ENCODE measurements around the gene GPR37.

GPR37 gene

DNA sequence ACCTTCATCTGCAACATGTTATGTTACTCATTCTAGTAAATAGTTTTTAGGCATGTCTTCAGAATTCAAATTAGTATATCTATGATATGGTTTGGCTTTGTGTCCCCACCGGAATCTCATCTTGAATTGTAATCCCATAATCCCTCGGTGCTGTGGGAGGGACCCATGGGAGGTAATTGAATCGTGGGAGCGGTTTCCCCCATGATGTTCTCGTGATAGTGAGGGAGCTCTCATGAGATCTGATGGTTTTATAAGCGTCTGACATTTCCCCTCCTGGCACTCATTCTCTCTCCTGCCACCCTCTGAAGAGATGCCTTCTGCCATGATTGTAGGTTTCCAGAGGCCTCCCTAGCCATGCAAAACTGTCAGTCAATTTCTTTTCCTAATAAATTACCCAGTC lies 20.4 kb upstream of the GPR37 start:
- H3K27me3 Mint-ChIP-seq (ENCODE audit: low read depth), result peaks cover 2% of the 10 kb centered on the region
- no peak overlapping the region for H3K4me3 Mint-ChIP-seq
- no peak overlapping the region for H3K27ac Mint-ChIP-seq

DNA sequence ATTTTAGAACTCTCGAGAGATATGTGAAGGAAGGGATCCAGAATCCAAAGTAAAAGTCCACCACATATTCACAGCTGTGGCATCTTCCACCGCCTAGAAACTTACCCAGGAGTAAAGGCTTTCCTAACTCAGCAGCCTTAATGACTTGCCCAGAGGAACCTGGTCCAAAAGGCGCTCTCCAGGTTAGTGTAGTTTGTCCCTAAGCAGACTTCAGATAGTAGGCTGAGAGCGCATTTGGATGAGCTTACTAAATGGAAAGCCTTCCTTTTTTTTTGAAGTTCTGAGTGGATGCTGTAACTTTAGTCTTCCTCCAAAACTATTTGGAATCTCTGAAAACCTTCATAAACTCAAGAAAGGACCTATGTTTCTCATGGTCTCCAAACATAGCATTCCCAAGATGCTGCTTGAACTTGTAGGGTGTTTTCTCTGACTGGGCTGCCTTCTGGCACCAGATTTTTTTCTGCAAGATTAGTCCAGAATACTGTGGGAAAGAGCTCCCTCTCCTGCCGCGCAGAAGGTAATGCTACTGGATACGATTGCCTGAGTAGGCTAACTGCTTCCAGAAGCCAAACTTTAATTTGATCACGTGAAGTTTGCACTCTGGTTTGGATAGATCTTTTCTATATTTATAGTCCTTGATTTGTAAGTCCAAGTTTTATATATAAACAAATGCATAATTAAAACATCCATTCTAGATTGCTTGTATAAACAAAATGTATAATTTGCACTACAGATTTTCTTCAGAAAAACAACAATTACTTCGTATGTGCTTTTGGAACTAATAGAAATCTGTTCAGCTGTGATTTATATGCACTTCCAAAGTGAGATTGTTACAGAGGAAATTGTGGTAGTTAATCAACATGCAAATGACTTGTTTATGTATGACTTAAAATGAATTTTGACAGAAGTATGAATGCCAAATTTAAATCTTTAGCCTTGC lies 19.6 kb upstream of the GPR37 start:
- no peak overlapping the region for H3K27ac Mint-ChIP-seq
- no peaks in the 10 kb centered on the region for H3K4me1 Mint-ChIP-seq (ENCODE audit: low read depth)
- no peaks in the 10 kb centered on the region for H3K36me3 Mint-ChIP-seq (ENCODE audit: low read depth)
- H3K27me3 Mint-ChIP-seq (ENCODE audit: low read depth), result no peaks in the 10 kb centered on the region
- H3K9me3 Mint-ChIP-seq, result no peaks in the 10 kb centered on the region
- no peak overlapping the region for H3K4me3 Mint-ChIP-seq

More for the DNA sequence above, 20.4 kb upstream of the GPR37 start:
- no peaks in the 10 kb centered on the region for H3K4me1 Mint-ChIP-seq (ENCODE audit: low read depth)
- no peaks in the 10 kb centered on the region for H3K9me3 Mint-ChIP-seq
- H3K36me3 Mint-ChIP-seq (ENCODE audit: low read depth), result no peaks in the 10 kb centered on the region

DNA sequence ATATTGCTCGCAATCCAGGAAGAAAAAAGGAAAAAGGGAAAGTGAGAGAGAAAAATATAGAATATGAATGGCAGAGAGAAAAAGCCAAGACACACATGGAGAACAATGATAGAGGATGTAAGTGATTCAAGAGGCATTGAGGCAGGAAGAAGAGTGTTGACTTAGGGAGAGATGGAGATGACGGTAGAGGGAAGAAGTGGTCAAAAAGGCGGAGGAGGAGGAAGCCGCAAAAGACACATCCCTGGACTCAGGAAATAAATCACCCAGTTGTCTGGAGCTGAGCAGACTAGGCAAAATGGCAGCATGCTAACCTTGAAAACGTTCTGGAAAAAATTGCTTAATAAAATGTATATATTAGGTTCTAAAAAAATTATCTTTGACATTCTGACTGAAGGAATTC lies 17.7 kb upstream of the GPR37 start:
- Mint-ChIP-seq H3K27me3 (ENCODE audit: low read depth) (no peaks in the 10 kb centered on the region), H3K4me1 (ENCODE audit: low read depth) (no peaks in the 10 kb centered on the region), H3K27ac (no peak overlapping the region), H3K36me3 (ENCODE audit: low read depth) (no peaks in the 10 kb centered on the region), H3K9me3 (no peaks in the 10 kb centered on the region), H3K4me3 (no peak overlapping the region)

DNA sequence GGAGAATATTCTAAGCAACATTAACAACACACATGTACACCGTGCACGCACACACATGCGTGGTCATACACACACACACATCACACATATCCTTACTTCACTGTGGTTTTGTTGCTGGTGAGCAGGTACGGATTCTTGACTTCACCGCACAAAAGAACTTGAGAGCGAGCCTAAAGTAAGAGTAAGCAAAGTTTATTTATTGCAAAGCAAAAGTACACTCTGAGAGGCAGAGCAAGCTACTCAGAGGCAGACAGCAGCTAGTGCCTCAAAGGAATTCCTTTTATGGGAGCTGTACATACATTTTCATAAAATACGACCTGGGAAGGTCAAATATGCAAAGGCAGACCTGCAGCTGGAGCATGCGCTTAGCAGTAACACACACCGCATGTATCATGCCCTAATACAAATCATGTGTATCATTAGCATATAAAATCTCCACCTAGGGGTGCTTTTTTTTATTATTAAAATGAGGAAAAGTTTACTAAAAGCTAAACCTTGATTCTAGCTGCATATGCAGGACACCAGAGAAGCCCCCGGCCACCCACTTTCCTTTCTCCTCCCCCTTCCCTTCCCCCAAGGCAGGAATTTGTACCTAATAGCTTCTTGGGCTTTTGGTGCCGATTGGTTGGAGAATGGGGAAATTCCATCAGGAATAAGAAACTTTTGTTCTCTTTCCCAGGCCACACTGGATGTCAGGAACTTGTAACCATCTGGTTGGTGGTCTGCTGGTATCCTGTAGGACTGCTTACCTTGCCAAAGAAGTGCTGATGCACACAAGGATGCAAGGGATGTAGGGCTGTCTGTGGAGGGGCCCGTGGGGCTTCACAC lies 16.5 kb upstream of the GPR37 start:
- H3K4me3 Mint-ChIP-seq, result no peak overlapping the region
- H3K9me3 Mint-ChIP-seq, result no peaks in the 10 kb centered on the region
- peaks cover 6% of the 10 kb centered on the region for H3K27me3 Mint-ChIP-seq (ENCODE audit: low read depth)
- H3K27ac Mint-ChIP-seq, result no peak overlapping the region
- no peaks in the 10 kb centered on the region for H3K36me3 Mint-ChIP-seq (ENCODE audit: low read depth)
- no peaks in the 10 kb centered on the region for H3K4me1 Mint-ChIP-seq (ENCODE audit: low read depth)

DNA sequence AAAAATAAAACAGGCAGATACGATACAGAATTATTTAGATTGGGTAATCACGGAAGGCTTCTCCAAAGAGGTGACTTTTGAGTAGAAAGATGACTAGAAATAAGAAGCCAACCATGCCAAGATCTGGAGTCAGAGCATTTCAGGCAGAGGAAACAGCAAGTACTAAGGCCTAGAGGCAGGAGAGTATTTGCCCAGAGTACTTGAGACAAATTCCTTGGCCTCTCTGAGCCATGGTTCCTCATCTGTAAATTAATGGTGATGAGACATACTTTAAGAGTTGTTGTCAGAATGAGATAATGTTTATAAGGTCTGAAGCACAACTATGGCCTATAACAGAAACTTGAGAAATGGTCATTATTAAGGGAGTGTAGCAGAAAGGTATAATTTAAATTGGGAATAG lies 15.8 kb upstream of the GPR37 start:
- Mint-ChIP-seq H3K4me3 (no peak overlapping the region), H3K27me3 (ENCODE audit: low read depth) (peaks cover 6% of the 10 kb centered on the region), H3K9me3 (no peaks in the 10 kb centered on the region), H3K36me3 (ENCODE audit: low read depth) (no peaks in the 10 kb centered on the region), H3K4me1 (ENCODE audit: low read depth) (no peaks in the 10 kb centered on the region), H3K27ac (no peak overlapping the region)

DNA sequence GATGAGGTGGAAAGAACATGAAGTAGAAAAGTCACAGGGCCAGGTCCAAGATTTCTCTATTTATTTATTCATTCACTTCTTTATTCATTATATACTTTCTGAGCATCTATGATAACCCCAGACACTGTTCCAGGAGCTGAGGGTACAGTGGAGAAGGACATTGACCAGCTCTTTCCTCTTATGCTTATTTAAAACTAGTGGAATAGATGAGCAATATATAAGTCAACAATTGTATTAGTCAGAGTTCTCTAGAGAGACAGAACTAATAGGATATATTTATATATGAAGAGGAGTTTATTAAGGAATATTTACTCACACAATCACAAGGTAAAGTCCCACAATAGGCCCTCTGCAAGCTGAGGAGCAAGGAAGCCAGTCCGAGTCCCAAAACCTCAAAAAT lies 15.0 kb upstream of the GPR37 start:
- H3K4me3 Mint-ChIP-seq, result no peak overlapping the region
- no peaks in the 10 kb centered on the region for H3K36me3 Mint-ChIP-seq (ENCODE audit: low read depth)
- H3K27ac Mint-ChIP-seq, result no peak overlapping the region
- peaks cover 6% of the 10 kb centered on the region for H3K27me3 Mint-ChIP-seq (ENCODE audit: low read depth)
- no peaks in the 10 kb centered on the region for H3K9me3 Mint-ChIP-seq
- no peaks in the 10 kb centered on the region for H3K4me1 Mint-ChIP-seq (ENCODE audit: low read depth)

DNA sequence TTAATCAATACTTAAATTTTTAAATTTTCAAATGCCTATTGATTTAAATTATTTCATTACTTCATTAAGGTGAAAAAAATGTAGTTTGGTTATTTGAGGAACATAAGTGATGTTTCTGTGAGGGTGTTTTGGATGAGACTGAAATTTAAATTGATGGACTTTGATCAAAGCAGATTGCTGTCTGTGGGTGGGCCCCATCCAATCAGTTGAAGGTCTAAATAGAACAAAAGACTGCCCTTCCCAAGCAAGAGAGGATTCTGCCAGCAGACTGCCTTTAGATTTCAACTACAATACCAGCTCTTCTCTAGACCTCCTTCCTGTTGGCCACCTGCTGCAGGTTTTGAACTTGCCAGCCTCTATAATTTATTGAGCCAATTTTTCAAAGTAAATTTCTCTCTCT lies 14.5 kb upstream of the GPR37 start:
- H3K4me1 Mint-ChIP-seq (ENCODE audit: low read depth), result no peaks in the 10 kb centered on the region
- peaks cover 6% of the 10 kb centered on the region for H3K27me3 Mint-ChIP-seq (ENCODE audit: low read depth)
- no peaks in the 10 kb centered on the region for H3K9me3 Mint-ChIP-seq
- H3K36me3 Mint-ChIP-seq (ENCODE audit: low read depth), result no peaks in the 10 kb centered on the region
- no peak overlapping the region for H3K4me3 Mint-ChIP-seq
- no peak overlapping the region for H3K27ac Mint-ChIP-seq

DNA sequence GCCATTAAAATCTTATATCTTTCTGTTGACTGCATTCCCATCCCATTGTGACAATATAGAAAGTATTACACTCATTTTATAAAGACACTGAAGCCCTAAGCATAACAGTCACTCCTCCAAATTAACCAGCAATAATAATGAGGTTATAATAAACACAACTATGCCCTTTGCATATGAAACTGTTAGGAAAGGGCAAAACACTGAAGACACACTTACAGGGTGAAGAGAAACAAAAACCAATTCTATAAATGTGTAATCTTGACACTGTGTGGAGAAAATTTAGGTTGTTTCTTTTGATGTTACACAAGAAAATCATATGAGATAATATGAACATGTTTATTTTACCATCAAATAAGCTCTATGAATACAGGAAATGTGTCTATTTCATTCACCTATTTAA lies 14.0 kb upstream of the GPR37 start:
- H3K27me3 Mint-ChIP-seq (ENCODE audit: low read depth), result peaks cover 6% of the 10 kb centered on the region
- H3K9me3 Mint-ChIP-seq, result no peaks in the 10 kb centered on the region
- H3K36me3 Mint-ChIP-seq (ENCODE audit: low read depth), result no peaks in the 10 kb centered on the region
- H3K4me1 Mint-ChIP-seq (ENCODE audit: low read depth), result no peaks in the 10 kb centered on the region
- no peak overlapping the region for H3K27ac Mint-ChIP-seq
- H3K4me3 Mint-ChIP-seq, result no peak overlapping the region

DNA sequence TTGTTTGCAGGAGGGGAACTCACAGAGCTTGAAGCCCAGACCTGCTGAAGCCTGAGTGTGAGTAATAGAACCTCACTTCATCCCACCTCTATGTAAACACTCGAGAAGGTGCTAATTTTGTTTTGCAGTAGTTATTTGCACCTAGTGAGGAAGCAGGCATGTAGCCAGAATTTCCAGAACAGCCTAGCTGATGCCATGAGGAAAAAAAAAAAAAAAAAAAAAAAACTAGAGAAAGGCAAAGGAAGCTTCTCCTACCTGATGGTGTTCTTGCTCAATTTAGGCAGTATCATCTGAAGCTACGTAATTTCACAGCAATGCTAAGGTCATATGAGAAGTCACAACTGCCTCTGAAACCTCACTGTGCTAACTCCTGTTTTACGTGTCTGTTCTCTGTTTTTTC lies 13.6 kb upstream of the GPR37 start:
- no peaks in the 10 kb centered on the region for H3K36me3 Mint-ChIP-seq (ENCODE audit: low read depth)
- no peaks in the 10 kb centered on the region for H3K4me1 Mint-ChIP-seq (ENCODE audit: low read depth)
- H3K9me3 Mint-ChIP-seq, result no peaks in the 10 kb centered on the region
- H3K4me3 Mint-ChIP-seq, result no peak overlapping the region
- peaks cover 6% of the 10 kb centered on the region for H3K27me3 Mint-ChIP-seq (ENCODE audit: low read depth)
- H3K27ac Mint-ChIP-seq, result no peak overlapping the region

DNA sequence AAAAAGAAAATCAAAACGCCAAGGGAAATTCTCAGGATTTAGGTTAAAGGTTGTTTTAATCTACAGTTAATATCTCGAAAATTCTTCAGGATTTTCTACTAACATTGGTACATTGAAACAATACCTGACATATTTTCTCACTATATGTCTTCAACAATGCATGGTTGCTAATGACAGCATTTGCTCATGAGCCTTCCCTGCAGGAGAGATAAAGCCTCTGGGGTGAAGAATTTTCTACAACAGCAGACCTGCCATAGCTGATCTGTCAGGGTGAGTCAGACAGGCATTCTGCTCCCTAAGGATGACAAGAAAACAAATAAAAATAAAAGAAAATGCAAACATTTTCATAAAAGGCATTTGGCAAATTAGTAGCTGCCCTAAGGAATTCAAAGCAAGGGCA lies 11.7 kb upstream of the GPR37 start:
- no peaks in the 10 kb centered on the region for H3K4me1 Mint-ChIP-seq (ENCODE audit: low read depth)

DNA sequence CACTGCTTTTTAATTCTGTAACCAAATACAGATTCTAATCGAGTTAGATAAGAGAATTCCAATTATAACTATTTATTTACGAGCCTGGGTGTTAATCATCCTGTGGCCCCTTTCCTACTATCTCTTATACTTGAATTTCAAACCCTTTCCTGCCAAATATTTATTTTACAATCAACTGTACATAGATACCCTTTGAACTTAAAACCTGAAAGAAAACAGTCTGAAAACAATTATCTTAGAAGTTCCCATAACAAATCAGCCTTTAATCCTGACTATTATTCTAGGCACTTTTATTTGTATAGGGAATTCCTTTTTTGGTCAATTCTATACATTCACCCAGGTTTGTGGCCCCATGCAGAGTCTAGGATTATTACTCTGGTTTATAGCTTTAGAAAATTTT lies 10.6 kb upstream of the GPR37 start:
- Mint-ChIP-seq H3K27ac (no peak overlapping the region), H3K4me3 (no peak overlapping the region), H3K9me3 (no peaks in the 10 kb centered on the region), H3K4me1 (ENCODE audit: low read depth) (no peaks in the 10 kb centered on the region), H3K36me3 (ENCODE audit: low read depth) (no peaks in the 10 kb centered on the region), H3K27me3 (ENCODE audit: low read depth) (peaks cover 26% of the 10 kb centered on the region)

More for the DNA sequence above, 11.7 kb upstream of the GPR37 start:
- no peaks in the 10 kb centered on the region for H3K9me3 Mint-ChIP-seq
- H3K36me3 Mint-ChIP-seq (ENCODE audit: low read depth), result no peaks in the 10 kb centered on the region
- no peak overlapping the region for H3K4me3 Mint-ChIP-seq
- H3K27ac Mint-ChIP-seq, result no peak overlapping the region
- H3K27me3 Mint-ChIP-seq (ENCODE audit: low read depth), result peaks cover 16% of the 10 kb centered on the region

DNA sequence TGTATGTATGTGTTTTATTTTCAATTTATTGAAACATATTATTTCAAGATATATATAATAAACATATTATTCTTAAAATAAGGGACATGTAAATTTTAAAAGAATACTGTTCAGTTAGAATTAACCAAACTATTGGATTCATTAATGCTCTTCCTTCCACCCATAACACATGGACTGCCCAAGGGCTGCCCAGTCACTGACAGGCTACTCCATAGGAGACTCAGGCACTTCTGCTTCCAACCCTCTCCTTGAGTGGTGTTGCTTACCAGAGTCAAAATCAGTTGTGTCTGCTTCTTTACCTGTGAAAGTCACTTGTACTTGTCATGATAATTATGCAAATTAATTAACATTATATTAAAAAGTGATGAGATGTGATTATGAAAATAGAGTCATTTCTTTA lies 9.8 kb upstream of the GPR37 start:
- no peak overlapping the region for H3K27ac Mint-ChIP-seq
- H3K4me1 Mint-ChIP-seq (ENCODE audit: low read depth), result no peaks in the 10 kb centered on the region
- H3K4me3 Mint-ChIP-seq, result no peak overlapping the region
- peaks cover 33% of the 10 kb centered on the region for H3K27me3 Mint-ChIP-seq (ENCODE audit: low read depth)
- H3K9me3 Mint-ChIP-seq, result no peaks in the 10 kb centered on the region
- H3K36me3 Mint-ChIP-seq (ENCODE audit: low read depth), result no peaks in the 10 kb centered on the region

DNA sequence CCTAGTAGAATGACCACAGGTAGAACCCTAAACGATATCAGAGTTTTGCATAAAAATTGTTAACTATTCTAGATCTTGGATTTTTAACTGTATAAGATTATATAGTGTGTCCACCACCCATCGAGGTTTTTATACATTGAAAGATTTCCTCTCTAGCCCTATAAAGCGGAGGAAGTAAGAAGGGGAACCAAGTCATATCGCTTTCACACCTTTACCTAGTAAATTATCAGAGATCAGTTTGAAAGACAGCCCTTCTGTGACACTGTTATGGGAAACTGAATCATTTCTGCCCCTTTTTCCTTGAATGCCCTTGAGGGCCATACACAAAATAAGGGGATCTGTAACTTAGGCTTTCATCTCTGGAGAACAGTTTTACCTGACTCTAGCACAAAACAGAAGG lies 8.3 kb upstream of the GPR37 start:
- no peak overlapping the region for H3K4me3 Mint-ChIP-seq
- no peaks in the 10 kb centered on the region for H3K36me3 Mint-ChIP-seq (ENCODE audit: low read depth)
- H3K4me1 Mint-ChIP-seq (ENCODE audit: low read depth), result no peaks in the 10 kb centered on the region
- peaks cover 34% of the 10 kb centered on the region for H3K27me3 Mint-ChIP-seq (ENCODE audit: low read depth)
- H3K27ac Mint-ChIP-seq, result no peak overlapping the region
- no peaks in the 10 kb centered on the region for H3K9me3 Mint-ChIP-seq

DNA sequence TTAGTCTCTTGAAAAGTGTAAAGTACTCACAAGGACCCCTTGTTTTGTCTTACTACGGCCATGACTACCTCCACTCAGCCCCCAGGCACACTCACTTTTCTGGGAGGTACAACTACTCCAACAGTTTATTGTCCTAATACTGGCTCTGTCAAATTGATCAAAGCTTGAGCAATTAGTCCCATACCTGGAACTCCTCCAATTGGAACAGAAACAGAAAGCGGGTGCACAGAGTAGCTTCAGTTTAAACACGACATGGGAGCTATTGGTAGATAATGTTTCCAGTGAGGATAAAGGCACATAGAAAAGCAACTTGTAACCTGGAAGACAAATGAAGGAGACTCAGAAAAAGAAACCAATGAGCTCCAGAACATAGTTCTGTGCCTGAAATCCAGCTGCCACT lies 7.7 kb upstream of the GPR37 start:
- Mint-ChIP-seq H3K4me3 (no peak overlapping the region), H3K27ac (no peak overlapping the region)

DNA sequence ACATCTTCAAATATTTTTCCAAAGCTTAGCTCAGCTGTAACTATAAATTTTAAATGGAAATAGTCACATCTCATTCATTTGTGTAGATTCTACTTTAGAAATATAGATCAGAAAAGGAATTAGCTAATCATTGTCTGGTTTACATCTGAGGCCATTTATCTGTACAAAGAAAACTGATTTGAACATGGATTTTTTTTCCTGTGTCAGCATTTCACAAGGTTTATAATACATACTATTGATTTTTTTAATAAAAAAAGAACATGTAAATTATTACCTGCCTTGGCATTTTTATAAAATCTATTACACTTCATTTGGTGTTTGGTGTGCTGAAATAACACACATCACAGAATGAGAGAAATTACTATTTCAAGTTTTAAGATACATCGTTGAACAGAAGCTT lies 3.5 kb upstream of the GPR37 start:
- H3K27me3 Mint-ChIP-seq (ENCODE audit: low read depth), result peaks cover 64% of the 10 kb centered on the region
- no peaks in the 10 kb centered on the region for H3K9me3 Mint-ChIP-seq
- no peak overlapping the region for H3K4me3 Mint-ChIP-seq
- H3K4me1 Mint-ChIP-seq (ENCODE audit: low read depth), result peaks cover 7% of the 10 kb centered on the region
- H3K36me3 Mint-ChIP-seq (ENCODE audit: low read depth), result no peaks in the 10 kb centered on the region
- H3K27ac Mint-ChIP-seq, result no peak overlapping the region

More for the DNA sequence above, 7.7 kb upstream of the GPR37 start:
- Mint-ChIP-seq H3K27me3 (ENCODE audit: low read depth) (peaks cover 37% of the 10 kb centered on the region), H3K9me3 (no peaks in the 10 kb centered on the region), H3K4me1 (ENCODE audit: low read depth) (no peaks in the 10 kb centered on the region), H3K36me3 (ENCODE audit: low read depth) (no peaks in the 10 kb centered on the region)

Measured in T-helper 1 cell treated with Interleukin-12 subunit alpha and Interleukin-12 subunit beta and Interleukin-4 antibody, amounts not matched to agents 30 μg/mL and 1 μg/mL, for 36 hours (primary cell).